Gastroesophageal sphincter (tissue), 3 donors: ENCODE data around the gene MACROD2.

ENCODE experiments used
- EP300 ChIP-seq: sonication (generic); formaldehyde crosslinking; IDR thresholded peaks from one replicate; pipeline ENCODE4 v1.6.1; 2017; ENCODE audit warnings: antibody characterized with exemption, mild to moderate bottlenecking
- POLR2A ChIP-seq, 2 donors: fragments of 450-650 bp; IDR thresholded peaks; one replicate each; pipeline ENCODE4 v1.6.1; 2017; ENCODE audit warnings: antibody characterized with exemption in 2 of 2, mild to moderate bottlenecking in 2 of 2, moderate library complexity in 1 of 2
- TF ChIP-seq, protein P1 (sequence below), 4 experiments: fragments of 200-600 bp in 2 of 4; fragments of 450-650 bp in 2 of 4; sonication (generic) in 1 of 4; IDR thresholded peaks; one replicate each; pipeline ENCODE4 v1.5.1; 2017 to 2019; ENCODE audit warnings: antibody characterized with exemption in 4 of 4, mild to moderate bottlenecking in 2 of 4, moderate library complexity in 2 of 4

DNA sequence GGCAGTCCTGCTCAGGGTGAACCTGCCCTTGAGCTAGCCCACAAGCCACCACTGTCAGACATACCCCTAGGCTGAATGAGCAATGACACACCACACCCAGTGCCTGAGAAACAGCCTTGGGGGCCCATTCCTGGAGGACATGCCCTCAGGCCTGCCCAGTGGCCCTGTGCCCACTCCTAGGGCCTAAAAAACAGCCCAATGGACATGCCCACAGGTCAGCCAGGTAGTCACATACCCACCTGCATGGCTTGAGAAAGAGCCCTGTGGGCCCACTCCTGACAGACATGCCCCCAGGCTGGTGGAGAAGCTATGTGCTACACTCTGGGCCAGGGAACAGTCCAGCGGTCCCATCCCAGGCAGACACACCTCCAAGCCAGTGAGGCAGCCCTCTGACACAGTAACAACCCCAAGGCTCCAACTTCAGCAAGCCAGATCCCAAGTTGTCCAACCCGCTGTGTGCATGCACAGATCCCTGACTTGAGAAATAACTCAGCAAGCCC is 2086.8 kb downstream of the MACROD2 start:
- no peak for TF ChIP-seq POLR2A (IDR thresholded peaks at IDR 0.05)
- TF ChIP-seq, protein P1, sequence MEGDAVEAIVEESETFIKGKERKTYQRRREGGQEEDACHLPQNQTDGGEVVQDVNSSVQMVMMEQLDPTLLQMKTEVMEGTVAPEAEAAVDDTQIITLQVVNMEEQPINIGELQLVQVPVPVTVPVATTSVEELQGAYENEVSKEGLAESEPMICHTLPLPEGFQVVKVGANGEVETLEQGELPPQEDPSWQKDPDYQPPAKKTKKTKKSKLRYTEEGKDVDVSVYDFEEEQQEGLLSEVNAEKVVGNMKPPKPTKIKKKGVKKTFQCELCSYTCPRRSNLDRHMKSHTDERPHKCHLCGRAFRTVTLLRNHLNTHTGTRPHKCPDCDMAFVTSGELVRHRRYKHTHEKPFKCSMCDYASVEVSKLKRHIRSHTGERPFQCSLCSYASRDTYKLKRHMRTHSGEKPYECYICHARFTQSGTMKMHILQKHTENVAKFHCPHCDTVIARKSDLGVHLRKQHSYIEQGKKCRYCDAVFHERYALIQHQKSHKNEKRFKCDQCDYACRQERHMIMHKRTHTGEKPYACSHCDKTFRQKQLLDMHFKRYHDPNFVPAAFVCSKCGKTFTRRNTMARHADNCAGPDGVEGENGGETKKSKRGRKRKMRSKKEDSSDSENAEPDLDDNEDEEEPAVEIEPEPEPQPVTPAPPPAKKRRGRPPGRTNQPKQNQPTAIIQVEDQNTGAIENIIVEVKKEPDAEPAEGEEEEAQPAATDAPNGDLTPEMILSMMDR (IDR thresholded peaks at IDR 0.05), result no peak
- TF ChIP-seq EP300, result no peak
